NOMO-1 treated with DMSO at 0.1 percent for 48 hours (cell line): ENCODE results near the gene ASTN2.

ENCODE experiments used
- DNase-seq: peaks from one replicate; lab custom pipeline; 2025; ENCODE audit not compliant: unreplicated experiment; lab: John Stamatoyannopoulos, UW

ASTN2 gene

DNA sequence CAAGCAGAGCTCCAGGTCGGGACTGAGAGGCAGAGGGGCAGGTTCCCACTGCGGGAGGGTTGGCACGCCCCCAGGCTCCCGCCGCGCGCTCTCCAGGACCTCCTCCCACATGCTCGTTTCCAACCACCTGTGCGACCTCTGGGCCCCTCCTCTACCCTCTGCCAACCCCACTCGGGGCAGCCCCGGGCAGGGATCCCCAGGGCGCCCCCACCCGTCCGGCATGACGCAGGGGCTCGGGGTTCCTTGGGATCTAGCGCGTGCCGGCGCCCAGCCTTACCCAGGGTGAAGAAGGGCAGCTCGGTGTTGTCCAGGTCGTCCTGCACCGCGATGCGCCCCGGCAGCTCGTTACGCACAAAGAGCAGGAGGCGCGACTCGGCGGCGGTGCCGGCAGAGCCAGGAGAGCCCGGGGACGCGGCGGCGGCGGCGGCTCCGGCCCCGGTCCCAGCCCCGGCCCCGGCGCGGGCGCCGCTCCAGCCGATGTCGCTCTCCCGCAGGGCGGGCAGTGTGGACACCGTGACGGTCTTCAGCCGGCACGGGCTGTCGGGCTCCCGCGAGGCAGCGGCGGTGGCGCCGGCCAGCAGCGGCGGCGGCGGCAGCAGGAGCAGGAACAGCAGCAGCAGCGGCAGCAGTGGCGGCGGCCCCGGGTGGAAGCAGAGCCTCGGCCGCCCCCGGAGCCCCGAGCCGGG is 494 bp downstream of the ASTN2 start:
- no peak for DNase-seq

DNA sequence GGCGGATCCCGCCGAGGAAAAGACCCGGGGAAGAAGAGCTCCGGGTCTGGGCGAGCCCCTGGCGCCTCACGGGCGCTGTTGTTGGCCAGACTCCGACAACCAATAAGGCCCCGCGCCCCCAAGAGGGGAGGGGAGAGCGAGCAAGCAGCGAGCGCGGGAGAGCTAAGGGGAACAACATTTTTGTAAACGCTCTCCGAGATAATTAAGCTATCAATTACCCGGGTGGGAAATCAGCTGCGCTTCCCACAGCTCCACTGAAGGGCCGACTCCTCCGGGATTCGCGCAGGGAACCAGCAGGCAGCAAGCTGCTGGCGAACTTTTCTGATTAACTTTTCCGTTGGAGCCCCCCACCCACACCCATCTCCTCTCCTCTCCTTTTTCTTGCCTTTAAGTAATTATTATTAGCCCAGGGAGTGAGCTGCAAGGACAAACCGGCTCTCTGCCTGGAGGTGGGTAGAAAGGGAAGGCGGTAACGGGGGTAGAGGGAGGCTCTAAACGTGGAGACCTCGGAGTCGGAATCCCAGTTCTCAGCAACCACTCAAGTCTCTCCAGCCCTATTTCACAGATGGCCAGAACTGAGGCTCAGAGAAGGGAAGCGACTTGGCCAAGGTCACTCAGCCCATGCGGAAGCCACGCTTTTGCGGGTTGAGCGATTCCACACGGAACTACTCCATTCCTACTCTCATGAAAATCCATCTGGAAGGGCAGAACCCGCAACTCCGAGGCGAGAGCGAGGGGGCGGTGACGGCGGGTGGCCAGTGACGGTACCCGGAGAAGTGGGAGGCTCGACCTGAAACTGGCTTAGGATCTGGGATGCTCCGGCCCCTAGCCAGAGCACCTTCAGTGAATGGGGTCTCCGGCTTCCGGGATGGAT is 1.3 kb downstream of the ASTN2 start:
- no peak for DNase-seq

DNA sequence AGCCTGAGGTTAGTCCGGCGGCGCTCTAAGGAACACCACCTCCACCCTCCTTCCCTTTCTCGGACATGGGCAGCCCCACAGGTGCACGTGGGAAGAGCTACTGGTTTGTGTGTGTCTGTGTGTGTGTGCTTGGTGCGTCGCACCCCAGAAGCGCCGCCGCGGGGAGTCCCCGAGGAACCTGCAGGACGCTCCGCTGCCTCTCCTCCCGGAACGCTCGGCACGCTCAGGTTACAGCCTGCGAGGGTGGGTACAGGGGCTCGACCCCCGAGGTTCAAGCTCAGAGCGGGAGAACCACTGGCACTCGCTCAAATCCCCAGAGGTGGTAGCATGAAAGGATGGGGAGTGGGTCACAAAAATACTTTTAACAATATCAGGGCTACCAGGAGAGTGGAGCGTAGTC is 2.0 kb downstream of the ASTN2 start:
- no peak for DNase-seq

DNA sequence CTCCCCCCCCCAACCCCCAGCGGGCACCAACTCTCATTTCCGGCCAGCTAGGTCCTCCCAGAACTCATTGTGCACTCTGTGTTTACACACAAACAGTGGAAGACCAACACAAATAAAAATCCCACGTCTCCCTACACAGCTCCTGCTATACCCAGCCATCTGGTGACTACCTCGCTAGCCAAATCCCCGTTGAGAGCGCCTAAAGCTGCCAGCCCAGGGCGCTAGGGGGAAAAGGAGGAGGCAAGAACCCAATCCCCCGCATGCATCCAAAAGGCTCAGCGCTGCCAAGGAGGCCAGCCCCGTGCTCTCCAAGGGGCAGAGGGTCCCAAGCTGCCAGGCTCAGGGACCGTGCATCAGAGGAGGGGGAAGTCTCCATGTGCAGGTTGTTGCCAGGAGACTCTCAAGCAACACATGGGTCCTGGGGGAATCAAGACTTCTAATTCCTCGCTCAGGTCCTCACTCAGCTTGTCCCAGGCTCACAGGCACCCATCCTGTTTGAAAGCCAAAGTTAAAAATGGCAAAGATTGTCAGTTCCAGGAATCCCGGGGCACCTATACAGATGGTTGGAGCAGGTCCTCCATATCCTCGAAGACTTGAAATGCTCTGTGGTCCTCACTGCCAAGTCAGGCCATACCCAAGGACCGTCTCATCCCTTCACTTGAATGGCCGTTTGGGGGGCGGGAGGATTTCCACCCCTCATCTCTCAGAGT is 2.7 kb downstream of the ASTN2 start:
- DNase-seq = no peak

DNA sequence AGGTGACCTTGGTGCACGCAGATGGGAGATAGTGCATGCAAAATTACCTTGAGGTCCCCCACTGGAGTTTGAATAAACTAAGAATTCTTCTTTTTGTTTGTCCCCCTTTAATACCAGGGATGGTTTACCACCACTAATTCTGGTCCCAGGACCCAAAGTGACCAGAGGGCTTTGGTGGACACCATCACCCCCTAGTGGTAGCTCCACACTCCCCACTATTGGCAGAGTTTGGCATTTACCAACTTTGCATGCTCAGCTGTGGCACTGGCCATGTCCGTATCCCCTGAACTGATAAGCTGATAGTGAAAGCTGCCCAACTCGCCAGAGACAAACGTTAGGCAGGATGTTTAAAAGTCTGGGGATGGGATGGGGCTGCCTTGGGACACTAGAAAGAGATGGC is 3.3 kb downstream of the ASTN2 start:
- no peak for DNase-seq

DNA sequence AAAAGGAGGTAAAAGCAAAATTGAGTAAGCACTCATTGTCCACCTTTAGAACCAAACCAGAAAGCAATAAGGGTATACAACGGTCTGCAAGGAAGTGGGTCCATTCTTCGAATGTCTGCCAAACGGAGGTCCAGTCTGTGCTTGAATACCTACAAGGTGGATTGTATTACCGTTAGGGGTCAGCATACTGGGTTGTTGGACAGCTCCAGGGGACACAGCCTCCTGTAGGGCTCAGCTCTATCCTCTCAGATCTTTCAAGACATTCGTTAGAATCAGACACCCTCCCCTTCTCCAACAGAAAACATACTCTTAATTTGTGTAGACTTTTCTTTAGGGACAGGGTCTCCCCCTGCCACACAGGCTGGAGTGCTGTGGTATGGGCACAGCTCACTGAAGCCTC is 5.5 kb downstream of the ASTN2 start:
- DNase-seq = no peak

DNA sequence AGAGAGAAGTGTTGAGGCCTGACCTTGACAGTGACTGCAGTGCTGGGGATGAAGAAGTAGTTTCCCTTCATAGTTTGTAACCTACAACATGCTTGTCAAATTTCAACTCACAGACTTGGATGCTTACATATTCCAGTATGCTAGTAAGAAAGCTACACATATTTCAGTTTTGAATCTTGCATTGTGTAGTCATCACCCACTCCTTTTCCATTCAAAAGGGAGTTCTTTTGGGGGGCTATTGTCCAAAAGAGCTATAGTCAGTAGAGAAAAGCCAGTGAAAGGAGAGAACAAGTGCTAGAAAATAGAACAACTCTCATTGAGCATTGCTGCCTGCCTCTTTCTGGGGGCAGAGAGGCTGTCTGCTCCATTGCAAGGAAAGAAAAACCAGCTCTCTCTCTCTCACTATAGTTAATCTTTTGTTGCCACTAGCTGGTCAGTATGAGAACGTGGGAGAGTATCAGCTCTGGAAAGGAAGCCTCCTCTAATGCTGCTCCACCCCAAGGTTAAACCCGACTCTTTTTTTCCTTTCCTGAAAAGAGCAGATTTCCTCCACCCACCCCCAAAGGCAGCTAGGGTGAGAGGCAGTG is 7.3 kb downstream of the ASTN2 start:
- no peak for DNase-seq

DNA sequence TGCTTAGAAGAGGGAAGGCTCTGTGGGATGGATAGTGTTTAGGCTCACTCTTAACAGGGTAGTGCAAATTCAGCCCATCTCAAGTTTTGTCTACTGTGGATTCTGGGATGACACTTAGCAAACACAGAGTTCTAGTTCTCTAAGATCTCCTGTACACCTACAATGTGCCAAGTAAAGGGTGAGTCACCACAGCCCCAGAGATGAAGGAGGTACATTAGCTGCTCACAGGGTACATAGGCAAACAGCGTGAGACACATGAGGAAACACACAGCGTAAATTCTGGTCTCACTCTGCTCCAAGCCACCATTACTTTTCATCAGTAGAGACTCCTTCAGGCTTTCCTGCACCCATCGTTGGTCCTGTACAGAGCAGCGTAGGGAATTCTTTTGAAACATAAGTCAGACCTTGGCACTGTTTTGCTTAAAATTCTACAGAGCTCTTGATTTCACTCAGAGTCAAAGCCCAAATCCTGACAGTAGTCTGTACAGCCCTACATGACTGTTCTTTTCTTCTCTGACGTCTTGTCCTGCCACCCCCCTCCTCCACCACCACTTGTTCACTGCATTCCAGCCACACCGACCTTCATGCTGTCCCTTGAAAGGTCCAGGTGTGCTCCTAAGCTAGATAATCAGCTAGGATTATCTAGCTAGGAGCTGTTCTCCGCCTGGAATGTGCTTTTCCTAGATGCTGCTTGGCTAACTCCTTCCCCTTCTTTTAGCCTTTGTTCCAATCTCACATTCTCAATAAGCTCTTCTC is 8.7 kb downstream of the ASTN2 start:
- DNase-seq = no peak

DNA sequence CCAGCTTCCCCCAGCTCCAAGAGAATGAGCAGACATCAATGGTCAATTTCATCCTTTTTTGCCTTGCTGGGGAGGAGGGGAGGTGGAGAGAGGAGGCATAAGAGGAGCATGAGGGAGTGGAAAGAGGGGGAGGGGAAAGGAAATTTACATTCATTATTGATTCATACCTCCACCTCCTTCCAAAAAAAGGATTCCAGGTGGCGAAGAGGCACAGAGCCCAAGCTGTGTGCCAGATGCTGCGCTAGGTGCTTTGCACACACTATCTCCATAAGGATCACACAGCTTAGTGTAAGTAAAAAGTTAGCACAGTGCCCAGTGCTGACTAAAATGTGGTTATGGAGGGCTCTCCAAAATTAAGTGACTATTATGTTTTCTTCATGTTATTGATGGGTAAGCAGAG is 11.0 kb downstream of the ASTN2 start:
- DNase-seq = no peak

DNA sequence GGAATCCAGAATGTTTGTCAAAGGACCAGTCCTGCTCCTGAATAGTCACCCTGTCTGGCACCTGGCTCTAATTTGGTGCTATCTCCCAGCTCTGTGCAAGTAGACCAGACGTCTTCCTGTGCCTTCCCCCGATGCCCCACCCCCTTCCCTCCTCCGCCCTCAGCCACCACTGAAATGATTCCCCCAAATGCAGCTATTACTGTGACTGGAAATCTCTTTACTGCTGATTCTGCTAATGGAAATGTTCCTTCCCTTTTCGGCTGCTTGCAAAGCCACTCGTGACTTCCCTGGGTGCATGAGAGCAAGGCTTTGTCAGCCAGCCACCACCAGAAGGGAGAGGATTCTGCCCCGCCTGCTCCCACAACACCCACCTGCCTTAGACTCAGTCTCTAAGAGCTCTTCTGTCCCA is 11.4 kb downstream of the ASTN2 start:
- DNase-seq = no peak

DNA sequence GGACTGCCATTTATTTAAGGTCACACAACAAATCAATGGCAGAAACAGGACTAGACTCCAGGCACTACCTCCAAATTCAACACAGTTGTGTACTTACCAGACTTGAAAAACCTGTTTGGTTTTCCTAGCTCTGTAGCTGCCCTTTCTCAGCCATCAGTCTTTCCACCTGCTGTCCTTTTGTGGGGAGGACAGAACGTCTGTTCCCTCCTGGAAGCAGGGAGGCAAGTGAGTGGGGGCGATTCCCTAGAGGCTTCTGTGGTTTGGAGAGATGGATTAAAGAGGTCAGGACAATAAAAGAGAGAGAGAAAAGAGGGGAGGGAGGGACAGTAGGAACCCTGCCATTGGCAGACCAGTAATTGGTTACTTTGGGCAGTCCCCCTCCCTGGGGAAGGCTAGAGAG is 14.7 kb downstream of the ASTN2 start:
- DNase-seq = no peak

DNA sequence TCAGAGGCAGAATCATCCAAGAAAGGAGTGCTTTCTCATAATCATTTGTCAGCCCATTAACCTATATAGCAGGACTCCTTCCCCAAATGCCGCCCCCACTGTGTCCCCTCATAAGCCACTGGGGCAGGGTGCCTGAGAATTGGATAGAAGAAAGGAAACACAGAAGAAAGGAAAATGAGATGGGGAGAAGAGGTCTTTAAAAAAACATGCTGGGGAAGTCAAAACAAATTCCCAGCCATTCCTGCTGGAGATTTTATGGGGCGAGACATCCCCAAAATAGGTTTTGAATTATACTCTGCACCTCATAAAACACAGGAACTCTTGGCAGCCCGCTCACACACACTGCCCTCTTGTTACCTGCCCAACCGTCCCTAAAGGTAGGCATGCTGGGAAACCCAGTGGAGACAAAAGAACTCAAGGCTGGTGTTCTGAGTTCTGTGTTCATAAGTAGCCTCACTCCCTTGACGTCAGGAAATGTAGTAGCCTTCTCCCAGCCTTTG is 19.7 kb downstream of the ASTN2 start:
- DNase-seq = no peak

DNA sequence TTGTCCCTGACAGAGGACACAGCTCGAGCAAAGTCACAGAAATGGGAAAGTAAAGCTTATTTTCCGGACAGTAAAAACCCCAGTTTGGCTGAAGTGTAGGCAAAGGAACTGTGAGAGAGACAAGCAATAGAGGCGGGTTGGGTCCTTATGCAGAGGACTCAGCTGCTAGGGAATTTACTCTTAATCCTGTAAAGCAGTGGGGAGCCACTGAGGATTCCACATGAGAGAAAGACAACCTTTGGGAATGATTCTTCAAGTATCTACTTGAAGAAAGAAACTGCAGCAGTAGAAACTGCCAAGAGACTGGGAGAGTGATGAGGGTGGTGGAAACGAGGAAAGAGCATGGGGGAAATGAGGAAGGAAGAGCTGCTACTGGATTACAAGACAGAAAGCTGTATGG is 20.2 kb downstream of the ASTN2 start:
- no peak for DNase-seq

DNA sequence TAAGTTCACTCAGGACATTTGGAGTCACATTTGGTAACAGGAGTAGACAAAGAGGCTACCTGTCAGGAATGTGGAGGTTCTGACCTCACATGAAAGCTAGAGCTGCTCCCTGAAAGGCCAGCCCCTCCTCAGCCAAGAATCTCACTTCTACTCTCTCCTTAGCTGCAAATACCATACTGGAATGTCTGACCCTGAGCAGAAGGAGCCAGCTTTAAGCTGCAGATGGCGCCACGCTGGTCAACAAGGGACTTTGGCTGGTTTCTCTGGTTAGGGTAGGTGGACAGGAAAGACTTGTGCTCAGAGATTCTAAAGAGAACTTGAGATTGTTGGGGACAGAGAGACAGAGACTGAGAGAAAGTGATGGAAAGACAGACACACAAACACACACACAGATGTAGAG is 21.9 kb downstream of the ASTN2 start:
- DNase-seq = no peak

DNA sequence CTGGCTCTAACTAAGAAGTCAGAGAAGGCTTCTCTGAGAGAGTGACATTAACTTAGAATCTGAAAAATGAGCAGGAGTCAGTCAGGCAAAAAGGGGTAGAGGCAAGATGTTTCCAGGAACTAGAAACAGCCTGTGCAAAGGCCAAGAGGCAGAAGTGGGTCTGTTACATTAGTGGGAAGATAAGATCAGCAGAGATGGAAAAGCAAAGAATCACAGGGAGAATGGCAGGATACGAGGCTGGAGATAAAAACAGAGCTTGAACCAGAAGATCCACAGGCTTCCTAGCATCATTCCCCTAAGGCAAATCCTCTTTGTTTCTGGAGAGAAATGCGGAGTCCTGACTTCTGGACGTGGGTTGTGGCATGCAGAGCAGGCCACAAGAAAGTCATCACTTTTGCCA is 27.4 kb downstream of the ASTN2 start:
- DNase-seq = no peak

DNA sequence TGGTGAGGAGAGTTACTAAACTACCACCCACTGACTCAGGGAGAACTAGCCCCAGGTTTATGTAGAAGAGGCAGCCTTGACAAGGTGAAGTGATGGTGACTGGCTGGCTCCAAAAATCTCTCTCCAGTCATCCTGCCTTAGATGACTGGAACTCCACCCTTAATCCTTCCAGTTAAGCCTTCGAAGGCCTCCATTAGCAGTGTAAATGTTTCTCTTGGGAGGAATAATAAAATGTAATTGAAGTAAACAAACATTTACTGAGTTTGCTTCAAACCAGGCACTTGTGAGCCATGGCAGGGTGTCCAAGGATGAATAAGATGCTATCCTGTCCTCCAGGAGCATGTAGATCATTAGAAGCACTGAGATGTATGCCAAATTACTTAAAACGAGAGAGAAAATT is 35.5 kb downstream of the ASTN2 start:
- DNase-seq = no peak

DNA sequence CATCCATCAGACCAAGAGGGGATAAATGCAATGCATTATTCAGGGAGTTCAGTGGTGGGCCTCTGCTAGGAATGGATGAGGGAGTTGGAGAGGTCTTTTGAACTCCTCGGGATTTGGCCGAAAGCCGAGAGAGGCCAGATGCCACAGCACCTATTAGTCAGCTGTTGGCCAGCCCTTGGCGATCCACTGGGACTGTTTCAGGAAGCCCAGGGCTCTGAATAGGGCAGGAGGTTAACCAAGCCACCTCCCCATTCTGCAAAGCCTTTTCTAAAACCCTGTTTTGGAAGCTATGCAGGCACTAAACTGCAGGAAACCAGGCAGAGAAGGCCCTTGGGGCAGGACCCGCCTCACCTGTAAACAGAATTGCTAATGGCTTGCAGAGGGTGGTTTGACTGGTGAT is 37.8 kb downstream of the ASTN2 start:
- no peak for DNase-seq

DNA sequence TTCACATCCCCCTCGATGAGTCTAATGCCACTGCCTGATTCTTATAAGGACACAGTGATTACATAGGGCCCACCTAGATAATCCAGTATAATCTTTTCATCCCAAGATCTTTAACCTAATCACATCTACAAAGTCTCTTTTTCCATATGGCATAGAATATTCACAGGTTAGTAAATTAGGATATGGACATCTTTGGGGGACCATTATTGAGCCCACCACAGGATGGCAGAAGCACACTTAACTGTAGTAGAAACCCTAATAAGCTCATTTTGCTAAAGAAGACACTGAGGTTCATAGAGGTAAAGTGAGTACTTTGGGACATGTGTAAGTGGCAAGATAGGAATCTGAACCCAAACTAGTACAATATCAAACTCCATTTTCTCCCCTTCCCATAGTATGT is 38.9 kb downstream of the ASTN2 start:
- DNase-seq = no peak

DNA sequence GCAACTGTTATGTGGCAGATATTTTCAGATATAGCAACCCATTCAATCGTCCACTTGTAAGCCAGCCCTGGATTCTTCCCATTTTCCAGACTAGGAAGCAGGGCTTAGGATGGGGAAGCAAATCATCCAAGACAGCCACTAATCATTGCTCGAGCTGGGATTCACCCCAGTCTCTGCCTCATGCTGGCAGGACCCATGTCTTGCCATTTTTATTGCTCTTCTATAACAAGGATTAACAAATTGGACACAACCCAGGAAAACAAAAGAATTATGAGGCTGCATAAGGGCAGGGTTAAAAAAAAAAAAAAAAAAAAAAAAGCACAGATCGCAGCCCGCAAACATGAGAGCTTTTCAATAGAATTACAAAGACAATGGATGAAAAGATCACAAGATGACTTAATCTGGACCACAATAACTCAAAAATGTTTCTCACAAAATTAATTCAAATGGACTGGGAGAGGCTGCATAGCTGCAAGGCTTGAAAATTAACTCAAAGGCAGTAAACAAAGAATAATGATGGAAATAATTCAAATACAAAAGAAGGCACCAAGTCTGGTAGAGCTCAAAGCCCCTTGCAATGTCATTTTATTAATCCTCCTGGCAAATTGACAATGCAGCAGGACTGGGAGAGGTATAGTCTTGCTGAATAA is 40.7 kb downstream of the ASTN2 start:
- no peak for DNase-seq

DNA sequence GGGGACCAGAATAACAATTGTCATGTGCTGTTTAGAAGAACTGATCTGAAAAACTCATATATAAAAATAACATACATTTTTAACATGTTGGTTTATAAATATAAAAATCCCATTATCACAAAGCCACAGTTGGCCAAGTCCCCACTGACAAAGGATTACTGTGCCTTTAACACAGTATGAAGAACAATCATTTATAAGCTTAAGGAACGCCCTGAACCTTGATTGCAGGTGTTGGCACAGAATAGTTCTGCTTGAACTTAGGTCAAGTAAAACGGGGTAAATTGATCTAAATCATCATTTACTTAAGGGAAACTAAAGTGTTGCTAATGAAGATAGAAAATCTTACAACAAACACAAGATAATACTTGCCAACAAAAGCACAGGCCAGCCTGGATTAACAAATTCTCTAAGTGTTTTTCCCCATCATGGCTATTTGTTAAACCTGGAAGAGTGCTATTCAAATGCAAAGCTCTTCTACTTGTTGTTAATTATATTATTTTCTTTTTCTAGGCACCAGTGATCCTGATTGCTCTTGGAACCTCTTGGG is 46.1 kb downstream of the ASTN2 start:
- DNase-seq = no peak
